K562 (cell line): ENCODE results near the gene SLC22A6.

Experiments used
- FOXM1 ChIP-seq, 2 experiments: fragments of 450-650 bp in 1 of 2; sonication (generic) in 1 of 2; formaldehyde crosslinking in 1 of 2; IDR thresholded peaks; 2 replicates each; pipeline versions ENCODE4 v1.6.1 to v1.9.0; 2017 to 2022; ENCODE audit warnings: low read depth in 2 of 2, mild to moderate bottlenecking in 2 of 2, missing genetic modification reagents in 1 of 2, moderate library complexity in 1 of 2
- GATAD2B ChIP-seq: fragments of 450-650 bp; IDR thresholded peaks from 2 replicates; pipeline ENCODE4 v1.6.1; 2017; ENCODE audit warnings: mild to moderate bottlenecking, borderline replicate concordance
- HCFC1 ChIP-seq: IDR thresholded peaks from 2 replicates; pipeline ENCODE4 v1.6.1; 2012; ENCODE audit warnings: low read depth, low read length, improper control_type of control experiment
- RAD21 ChIP-seq, 2 experiments: fragments of 250-450 bp in 1 of 2; fragments of 450-650 bp in 1 of 2; sonication (Bioruptor Pico) in 1 of 2; formaldehyde crosslinking in 1 of 2; IDR thresholded peaks in 1 of 2; conservative IDR thresholded peaks in 1 of 2; 2 replicates each; pipeline versions ENCODE4 v1.4.0 to v1.8.0; 2020 to 2022; ENCODE audit warnings: mild to moderate bottlenecking in 2 of 2, moderate library complexity in 1 of 2
- TAF1 ChIP-seq: IDR thresholded peaks from 2 replicates; pipeline ENCODE4 v1.6.1; 2011; ENCODE audit warnings: mild to moderate bottlenecking, low read length, moderate library complexity; ENCODE audit not compliant: insufficient read depth, control insufficient read depth, severe bottlenecking; ENCODE audit errors: extremely low read depth
- TRIM24 ChIP-seq, 2 experiments: fragments of 450-650 bp; IDR thresholded peaks; 2 replicates each; pipeline ENCODE4 v1.6.1; 2016
- ZNF436 ChIP-seq: fragments of 250-450, 450-650 bp; sonication (Bioruptor Pico); formaldehyde crosslinking; IDR thresholded peaks from 2 replicates; pipeline ENCODE4 v1.7.0; 2020; ENCODE audit warnings: mild to moderate bottlenecking
- TF ChIP-seq, protein P1 (sequence below), 2 experiments: fragments of 450-650 bp; formaldehyde crosslinking in 1 of 2; IDR thresholded peaks; 2 replicates each; pipeline versions ENCODE4 v1.4.0 to v1.6.1; 2014 to 2020; ENCODE audit warnings: mild to moderate bottlenecking in 2 of 2, borderline replicate concordance in 1 of 2, low read depth in 1 of 2

DNA sequence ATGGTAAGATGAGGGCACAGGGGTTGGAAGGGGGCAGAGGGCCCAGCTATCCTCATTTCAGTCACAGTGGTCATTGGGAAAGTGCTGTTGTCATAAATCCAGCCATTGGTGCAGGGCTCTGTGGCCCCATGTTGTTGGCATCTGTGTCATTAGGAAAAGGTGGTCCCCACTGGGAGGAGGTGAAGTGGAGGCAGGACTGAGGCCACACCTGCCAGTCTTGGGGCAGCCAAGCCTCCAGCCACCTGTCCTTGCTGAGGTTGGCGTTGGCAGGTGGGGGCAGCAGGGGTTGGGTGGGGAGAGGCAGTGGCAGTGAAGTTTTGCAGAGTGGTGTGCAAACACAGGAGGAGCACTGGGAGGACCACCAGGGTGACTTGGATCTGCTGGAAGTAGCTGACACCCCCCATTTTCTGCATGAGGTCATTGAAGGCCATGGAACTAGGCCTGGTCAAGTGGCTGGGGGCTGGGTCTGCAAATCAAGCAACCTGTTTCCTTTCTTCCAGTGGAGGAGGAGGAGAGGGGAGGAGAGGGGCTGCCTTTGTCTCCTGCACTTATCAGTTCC, 25.3 kb downstream of the SLC22A6 start:
- TF ChIP-seq FOXM1 (IDR thresholded peaks at IDR 0.05; ENCODE audit: low read depth) (no peak), FOXM1 (CRISPR knock-in tag; IDR thresholded peaks at IDR 0.05; ENCODE audit: low read depth) (no peak), HCFC1 (no peak), TRIM24 (IDR thresholded peaks at IDR 0.05) (no peak), GATAD2B (no peak), RAD21 (CRISPR knock-in tag; conservative IDR thresholded peaks at IDR 0.05 in 1 of 2, IDR thresholded peaks at IDR 0.05 in 1 of 2) (no peak), TAF1 (no peak), ZNF436 (no peak)
- TF ChIP-seq, protein P1, sequence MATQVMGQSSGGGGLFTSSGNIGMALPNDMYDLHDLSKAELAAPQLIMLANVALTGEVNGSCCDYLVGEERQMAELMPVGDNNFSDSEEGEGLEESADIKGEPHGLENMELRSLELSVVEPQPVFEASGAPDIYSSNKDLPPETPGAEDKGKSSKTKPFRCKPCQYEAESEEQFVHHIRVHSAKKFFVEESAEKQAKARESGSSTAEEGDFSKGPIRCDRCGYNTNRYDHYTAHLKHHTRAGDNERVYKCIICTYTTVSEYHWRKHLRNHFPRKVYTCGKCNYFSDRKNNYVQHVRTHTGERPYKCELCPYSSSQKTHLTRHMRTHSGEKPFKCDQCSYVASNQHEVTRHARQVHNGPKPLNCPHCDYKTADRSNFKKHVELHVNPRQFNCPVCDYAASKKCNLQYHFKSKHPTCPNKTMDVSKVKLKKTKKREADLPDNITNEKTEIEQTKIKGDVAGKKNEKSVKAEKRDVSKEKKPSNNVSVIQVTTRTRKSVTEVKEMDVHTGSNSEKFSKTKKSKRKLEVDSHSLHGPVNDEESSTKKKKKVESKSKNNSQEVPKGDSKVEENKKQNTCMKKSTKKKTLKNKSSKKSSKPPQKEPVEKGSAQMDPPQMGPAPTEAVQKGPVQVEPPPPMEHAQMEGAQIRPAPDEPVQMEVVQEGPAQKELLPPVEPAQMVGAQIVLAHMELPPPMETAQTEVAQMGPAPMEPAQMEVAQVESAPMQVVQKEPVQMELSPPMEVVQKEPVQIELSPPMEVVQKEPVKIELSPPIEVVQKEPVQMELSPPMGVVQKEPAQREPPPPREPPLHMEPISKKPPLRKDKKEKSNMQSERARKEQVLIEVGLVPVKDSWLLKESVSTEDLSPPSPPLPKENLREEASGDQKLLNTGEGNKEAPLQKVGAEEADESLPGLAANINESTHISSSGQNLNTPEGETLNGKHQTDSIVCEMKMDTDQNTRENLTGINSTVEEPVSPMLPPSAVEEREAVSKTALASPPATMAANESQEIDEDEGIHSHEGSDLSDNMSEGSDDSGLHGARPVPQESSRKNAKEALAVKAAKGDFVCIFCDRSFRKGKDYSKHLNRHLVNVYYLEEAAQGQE (IDR thresholded peaks at IDR 0.05; ENCODE audit: borderline replicate concordance) = no peak
- TF ChIP-seq, protein P1 (CRISPR knock-in tag; IDR thresholded peaks at IDR 0.05; ENCODE audit: low read depth) = no peak
